ENCODE data around the gene PMS1.
"Not testable (repeated sequence)": the region's sequence is repeated elsewhere in the genome, so short reads cannot be mapped to it uniquely, and the experiment has no call there.

The PMS1 gene

GRCh38 chr2:189834642-189835041 lies 50.4 kb downstream of the PMS1 start:
- not testable (repeated sequence) for H3K9me3 Mint-ChIP-seq; ATAC-seq; H3K4me3 Mint-ChIP-seq; H3K27ac Mint-ChIP-seq; DNase-seq (ENCODE audit: low spot score in 2 of 2); H3K4me1 Mint-ChIP-seq; H3K36me3 Mint-ChIP-seq

- Mint-ChIP-seq H3K4me1 (no peaks in the 10 kb centered on the region), H3K27ac (no peak overlapping the region), H3K4me3 (no peak overlapping the region), H3K9me3 (no peaks in the 10 kb centered on the region), H3K36me3 (peaks cover 10% of the 10 kb centered on the region)
- no peak for ATAC-seq
- DNase-seq (ENCODE audit: low spot score in 2 of 2), result no peak
These were observed 51.8 kb downstream of the PMS1 start for GRCh38 chr2:189835855-189836558.

- Mint-ChIP-seq H3K4me3 (no peak overlapping the region), H3K36me3 (peaks cover 10% of the 10 kb centered on the region), H3K4me1 (peaks cover 5% of the 10 kb centered on the region), H3K27ac (no peak overlapping the region), H3K9me3 (no peaks in the 10 kb centered on the region)
- ATAC-seq (no peak), DNase-seq (ENCODE audit: low spot score in 2 of 2) (no peak)
These were observed 52.4 kb downstream of the PMS1 start for GRCh38 chr2:189836644-189837043.

GRCh38 chr2:189837326-189837725 lies 53.1 kb downstream of the PMS1 start:
- Mint-ChIP-seq H3K4me1 (peaks cover 12% of the 10 kb centered on the region), H3K36me3 (peaks cover 13% of the 10 kb centered on the region), H3K9me3 (no peaks in the 10 kb centered on the region), H3K4me3 (no peak overlapping the region), H3K27ac (no peak overlapping the region)
- DNase-seq (ENCODE audit: low spot score in 2 of 2), result no peak
- ATAC-seq, result no peak

- DNase-seq (ENCODE audit: low spot score in 2 of 2) (no peak), ATAC-seq (no peak)
- H3K4me3 Mint-ChIP-seq, result no peak overlapping the region
- peaks cover 41% of the 10 kb centered on the region for H3K36me3 Mint-ChIP-seq
- peaks cover 13% of the 10 kb centered on the region for H3K4me1 Mint-ChIP-seq
- H3K9me3 Mint-ChIP-seq, result no peaks in the 10 kb centered on the region
- no peak overlapping the region for H3K27ac Mint-ChIP-seq
These were observed 56.8 kb downstream of the PMS1 start for GRCh38 chr2:189841019-189841418.

GRCh38 chr2:189848276-189848675 lies 64.0 kb downstream of the PMS1 start:
- H3K9me3 Mint-ChIP-seq, result no peaks in the 10 kb centered on the region
- H3K27ac Mint-ChIP-seq, result no peak overlapping the region
- no peak for ATAC-seq
- peaks cover 81% of the 10 kb centered on the region for H3K36me3 Mint-ChIP-seq
- H3K4me3 Mint-ChIP-seq, result no peak overlapping the region
- H3K4me1 Mint-ChIP-seq, result no peaks in the 10 kb centered on the region
- no peak for DNase-seq (ENCODE audit: low spot score in 2 of 2)

GRCh38 chr2:189849550-189849949 lies 65.3 kb downstream of the PMS1 start:
- Mint-ChIP-seq H3K4me1 (no peaks in the 10 kb centered on the region), H3K9me3 (no peaks in the 10 kb centered on the region), H3K36me3 (peaks cover 80% of the 10 kb centered on the region), H3K27ac (no peak overlapping the region), H3K4me3 (no peak overlapping the region)
- no peak for DNase-seq (ENCODE audit: low spot score in 2 of 2)
- ATAC-seq, result no peak

- H3K9me3 Mint-ChIP-seq, result no peaks in the 10 kb centered on the region
- no peak overlapping the region for H3K4me3 Mint-ChIP-seq
- peaks cover 80% of the 10 kb centered on the region for H3K36me3 Mint-ChIP-seq
These were observed 67.0 kb downstream of the PMS1 start for GRCh38 chr2:189851174-189851826.

GRCh38 chr2:189854187-189854586 lies 69.9 kb downstream of the PMS1 start:
- no peaks in the 10 kb centered on the region for H3K9me3 Mint-ChIP-seq
- peaks cover 55% of the 10 kb centered on the region for H3K36me3 Mint-ChIP-seq
- no peak overlapping the region for H3K4me3 Mint-ChIP-seq
- ATAC-seq, result no peak
- H3K4me1 Mint-ChIP-seq, result no peaks in the 10 kb centered on the region
- DNase-seq (ENCODE audit: low spot score in 2 of 2), result no peak
- H3K27ac Mint-ChIP-seq, result no peak overlapping the region

More at GRCh38 chr2:189851174-189851826, 67.0 kb downstream of the PMS1 start:
- Mint-ChIP-seq H3K4me1 (no peaks in the 10 kb centered on the region), H3K27ac (no peak overlapping the region)
- DNase-seq (ENCODE audit: low spot score in 2 of 2) (no peak), ATAC-seq (no peak)

GRCh38 chr2:189854940-189855339 lies 70.7 kb downstream of the PMS1 start:
- no peak for DNase-seq (ENCODE audit: low spot score in 2 of 2)
- H3K9me3 Mint-ChIP-seq, result no peaks in the 10 kb centered on the region
- H3K4me3 Mint-ChIP-seq, result no peak overlapping the region
- H3K27ac Mint-ChIP-seq, result no peak overlapping the region
- no peak for ATAC-seq
- peaks cover 49% of the 10 kb centered on the region for H3K36me3 Mint-ChIP-seq
- H3K4me1 Mint-ChIP-seq, result no peaks in the 10 kb centered on the region

GRCh38 chr2:189858291-189858690 lies 74.0 kb downstream of the PMS1 start:
- no peaks in the 10 kb centered on the region for H3K9me3 Mint-ChIP-seq
- DNase-seq (ENCODE audit: low spot score in 2 of 2) (no peak), ATAC-seq (no peak)
- H3K36me3 Mint-ChIP-seq, result peaks cover 52% of the 10 kb centered on the region
- H3K4me3 Mint-ChIP-seq, result no peak overlapping the region
- H3K27ac Mint-ChIP-seq, result no peak overlapping the region
- no peaks in the 10 kb centered on the region for H3K4me1 Mint-ChIP-seq

GRCh38 chr2:189860161-189860560 lies 75.9 kb downstream of the PMS1 start:
- Mint-ChIP-seq H3K36me3 (peaks cover 50% of the 10 kb centered on the region), H3K4me3 (no peak overlapping the region), H3K27ac (no peak overlapping the region), H3K9me3 (no peaks in the 10 kb centered on the region), H3K4me1 (no peaks in the 10 kb centered on the region)
- no peak for ATAC-seq
- DNase-seq (ENCODE audit: low spot score in 2 of 2), result no peak

GRCh38 chr2:189862751-189863150 lies 78.5 kb downstream of the PMS1 start:
- H3K9me3 Mint-ChIP-seq, result no peaks in the 10 kb centered on the region
- peak overlapping the region; percentile 61 for H3K27ac Mint-ChIP-seq
- H3K4me3 Mint-ChIP-seq, result no peak overlapping the region
- H3K4me1 Mint-ChIP-seq, result no peaks in the 10 kb centered on the region
- DNase-seq (ENCODE audit: low spot score in 2 of 2), result no peak
- ATAC-seq, result no peak
- peaks cover 44% of the 10 kb centered on the region for H3K36me3 Mint-ChIP-seq

- DNase-seq (ENCODE audit: low spot score in 2 of 2) (no peak), ATAC-seq (no peak)
- no peak overlapping the region for H3K4me3 Mint-ChIP-seq
- H3K4me1 Mint-ChIP-seq, result no peaks in the 10 kb centered on the region
- no peak overlapping the region for H3K27ac Mint-ChIP-seq
- H3K9me3 Mint-ChIP-seq, result no peaks in the 10 kb centered on the region
- H3K36me3 Mint-ChIP-seq, result peaks cover 40% of the 10 kb centered on the region
These were observed 81.6 kb downstream of the PMS1 start for GRCh38 chr2:189865826-189866225.

- no peaks in the 10 kb centered on the region for H3K9me3 Mint-ChIP-seq
- peaks cover 41% of the 10 kb centered on the region for H3K36me3 Mint-ChIP-seq
- DNase-seq (ENCODE audit: low spot score in 2 of 2) (no peak), ATAC-seq (no peak)
- H3K4me3 Mint-ChIP-seq, result no peak overlapping the region
- H3K27ac Mint-ChIP-seq, result no peak overlapping the region
- H3K4me1 Mint-ChIP-seq, result no peaks in the 10 kb centered on the region
These were observed 82.0 kb downstream of the PMS1 start for GRCh38 chr2:189866296-189866695.

- DNase-seq (ENCODE audit: low spot score in 2 of 2) (no peak), ATAC-seq (no peak)
- peaks cover 23% of the 10 kb centered on the region for H3K36me3 Mint-ChIP-seq
- H3K9me3 Mint-ChIP-seq, result no peaks in the 10 kb centered on the region
- no peak overlapping the region for H3K4me3 Mint-ChIP-seq
- no peak overlapping the region for H3K27ac Mint-ChIP-seq
- H3K4me1 Mint-ChIP-seq, result no peaks in the 10 kb centered on the region
These were observed 84.6 kb downstream of the PMS1 start for GRCh38 chr2:189868896-189869295.

Measured in stimulated activated effector memory CD8-positive, alpha-beta T cell treated with anti-CD3 and anti-CD28 coated beads, Interleukin-12 subunit alpha, Interleukin-12 subunit beta, amount 100 ng/mL, for 72 hours (primary cell).